Measurements from ENCODE around the gene MAN1C1. TPM values are rescaled to one million over a fixed set of nuclear protein-coding genes. Genes with fewer than 3 reads are reported as not detected.
"Not testable (repeated sequence)": the region's sequence is repeated elsewhere in the genome, so short reads cannot be mapped to it uniquely, and the experiment has no call there.

MAN1C1 gene
- total RNA-seq, 1 experiment from 2014 or later: 73.9 TPM

DNA sequence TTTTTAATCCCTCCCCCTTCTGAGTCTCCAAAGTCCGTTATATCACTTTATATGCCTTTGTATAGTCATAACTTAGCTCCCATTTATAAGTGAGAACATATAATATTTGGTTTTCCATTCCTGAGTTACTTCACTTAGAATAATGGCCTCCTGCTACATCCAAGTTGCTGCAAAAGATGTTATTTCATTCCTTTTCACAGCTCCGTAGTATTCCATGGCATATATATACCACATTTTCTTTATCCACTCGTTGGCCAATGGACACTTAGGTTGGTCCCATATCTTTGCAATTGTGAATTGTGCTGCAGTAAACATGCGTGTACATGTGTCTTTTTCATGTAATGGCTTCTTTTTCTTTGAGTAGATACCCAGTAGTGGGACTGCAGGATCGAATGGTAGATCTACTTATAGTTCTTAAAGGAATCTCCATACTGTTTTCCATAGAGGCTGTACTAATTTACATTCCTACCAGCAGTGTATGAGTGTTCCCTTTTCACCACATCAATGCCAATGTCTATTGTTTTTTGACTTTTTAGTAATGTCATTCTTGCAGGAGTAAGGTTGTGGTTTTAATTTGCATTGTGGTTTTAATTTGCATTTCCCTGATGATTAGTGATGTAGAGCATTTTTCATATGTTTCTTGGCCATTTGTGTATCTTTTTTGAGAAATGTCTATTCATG is 12.3 kb downstream of the MAN1C1 start:
- 0 out of 2 replicates have a peak, but pooled peaks cover 4% of the 10 kb centered on the region for H3K9me3 ChIP-seq (replicated peaks)
- no peak overlapping the region for H3K27ac ChIP-seq
- no peak overlapping the region for H3K4me3 ChIP-seq
- peaks cover 4% of the 10 kb centered on the region; the same call in 1 of the 2 replicates for H3K36me3 ChIP-seq
- peaks cover 14% of the 10 kb centered on the region for H3K4me1 ChIP-seq
- no peaks in the 10 kb centered on the region for H3K27me3 ChIP-seq
- DNase-seq: no peak

DNA sequence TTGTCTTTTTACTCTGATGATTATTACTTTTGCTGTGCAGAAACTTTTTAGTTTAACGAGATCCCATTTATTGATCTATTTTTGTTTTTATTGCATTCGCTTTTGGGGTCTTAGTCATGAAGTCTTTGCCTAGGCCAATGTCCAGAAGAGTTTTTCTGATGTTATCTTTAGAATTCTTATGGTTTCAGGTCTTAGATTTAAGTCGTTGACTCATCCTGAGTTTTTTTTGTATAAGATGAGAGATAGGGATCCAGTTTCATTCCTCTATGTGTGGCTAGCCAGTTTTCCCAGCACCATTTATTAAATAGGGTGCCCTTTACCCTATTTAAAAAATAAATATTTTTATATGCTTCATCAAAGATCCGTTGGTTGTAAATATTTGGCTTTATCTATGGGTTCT is 13.2 kb downstream of the MAN1C1 start:
- no peak overlapping the region for H3K27ac ChIP-seq
- H3K27me3 ChIP-seq: no peaks in the 10 kb centered on the region
- H3K36me3 ChIP-seq: peaks cover 8% of the 10 kb centered on the region; the same call in 1 of the 2 replicates
- peaks cover 14% of the 10 kb centered on the region for H3K4me1 ChIP-seq
- H3K4me3 ChIP-seq: no peak overlapping the region
- H3K9me3 ChIP-seq (replicated peaks): 0 out of 2 replicates have a peak, but pooled peaks cover 4% of the 10 kb centered on the region
- DNase-seq: peak in 1 of 2 experiments; percentile 50

DNA sequence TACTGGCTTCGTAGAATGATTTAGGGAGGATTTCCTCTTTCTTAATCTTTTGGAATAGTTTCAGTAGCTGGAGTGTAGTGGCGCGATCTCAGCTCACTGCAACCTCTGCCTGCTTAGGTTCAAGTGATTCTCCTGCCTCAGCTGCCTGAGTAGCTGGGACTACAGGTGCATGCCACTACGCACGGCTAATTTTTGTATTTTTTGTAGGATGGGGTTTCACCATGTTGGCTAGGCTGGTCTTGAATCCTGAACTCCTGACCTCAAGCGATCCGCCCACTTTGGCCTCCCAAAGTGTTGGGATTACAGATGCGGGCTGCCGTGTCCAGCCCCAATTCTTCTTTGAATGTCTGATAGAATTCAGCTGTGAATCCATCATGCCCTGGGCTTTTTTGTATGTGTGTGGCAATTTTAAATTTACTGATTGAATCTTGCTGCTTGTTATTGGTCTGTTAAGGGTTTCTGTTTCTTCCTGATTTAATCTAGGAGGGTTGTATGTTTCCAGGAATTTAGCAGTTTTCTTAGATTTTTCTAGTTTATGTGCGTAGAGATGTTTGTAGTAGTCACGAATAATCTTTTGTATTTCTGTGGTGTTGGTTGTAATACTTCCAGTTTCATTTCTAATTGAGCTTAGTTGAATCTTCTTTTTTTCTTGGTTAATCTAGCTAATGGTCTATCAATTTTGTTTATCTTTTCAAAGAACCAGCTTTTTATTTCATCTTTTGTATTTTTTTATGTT is 15.3 kb downstream of the MAN1C1 start:
- H3K4me3 ChIP-seq: no peak overlapping the region
- no peak overlapping the region for H3K27ac ChIP-seq
- H3K27me3 ChIP-seq: no peaks in the 10 kb centered on the region
- peaks cover 14% of the 10 kb centered on the region for H3K9me3 ChIP-seq (replicated peaks)
- H3K36me3 ChIP-seq: peaks cover 16% of the 10 kb centered on the region; the same call in 1 of the 2 replicates
- no peak for DNase-seq
- peaks cover 14% of the 10 kb centered on the region for H3K4me1 ChIP-seq

DNA sequence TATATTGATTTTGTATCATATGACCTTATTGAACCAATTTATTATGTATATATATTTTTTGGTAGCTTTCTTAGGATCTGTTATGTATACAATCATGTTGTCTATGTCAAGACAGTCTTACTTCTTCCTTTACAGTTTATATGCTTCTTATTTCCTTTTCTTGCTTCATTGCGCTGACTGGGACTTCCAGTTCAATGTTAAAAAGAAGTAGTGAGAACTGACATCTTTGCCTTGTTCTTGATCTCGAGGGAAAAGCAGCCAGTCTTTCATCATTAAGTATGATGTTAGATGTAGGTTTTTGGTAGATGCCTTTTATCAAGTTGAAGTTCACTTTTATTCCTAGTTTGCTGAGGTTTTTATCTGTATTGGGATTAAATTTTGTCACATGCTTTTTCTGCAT is 17.5 kb downstream of the MAN1C1 start:
- H3K4me3 ChIP-seq: no peak overlapping the region
- no peaks in the 10 kb centered on the region for H3K27me3 ChIP-seq
- peaks cover 24% of the 10 kb centered on the region for H3K9me3 ChIP-seq (replicated peaks)
- no peak overlapping the region for H3K27ac ChIP-seq
- H3K4me1 ChIP-seq: peaks cover 14% of the 10 kb centered on the region
- no peak for DNase-seq
- peaks cover 23% of the 10 kb centered on the region; the same call in 1 of the 2 replicates for H3K36me3 ChIP-seq

DNA sequence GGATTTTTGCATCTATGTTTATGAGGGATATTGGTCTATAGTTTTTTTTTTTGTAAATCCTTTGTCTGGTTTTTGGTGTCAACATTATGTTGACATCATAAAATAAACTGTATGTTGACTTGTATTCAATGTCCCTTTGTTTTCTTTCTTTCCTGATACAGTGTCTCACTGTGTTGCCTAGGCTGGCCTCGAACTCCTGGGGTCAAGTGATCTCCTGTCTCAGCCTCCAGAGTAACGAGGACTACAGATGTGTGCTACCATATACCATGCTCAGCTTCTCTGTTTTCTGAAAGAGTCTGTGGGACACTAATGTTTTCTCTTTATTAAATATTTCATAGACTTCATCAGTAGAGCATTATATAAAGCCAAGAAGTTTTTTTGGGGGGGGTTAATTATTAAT is 18.3 kb downstream of the MAN1C1 start:
- DNase-seq: no peak
- Histone ChIP-seq H3K4me1 (peaks cover 11% of the 10 kb centered on the region), H3K4me3 (no peak overlapping the region), H3K27ac (no peak overlapping the region), H3K9me3 (replicated peaks) (peaks cover 24% of the 10 kb centered on the region), H3K27me3 (no peaks in the 10 kb centered on the region), H3K36me3 (peaks cover 23% of the 10 kb centered on the region; the same call in 1 of the 2 replicates)

DNA sequence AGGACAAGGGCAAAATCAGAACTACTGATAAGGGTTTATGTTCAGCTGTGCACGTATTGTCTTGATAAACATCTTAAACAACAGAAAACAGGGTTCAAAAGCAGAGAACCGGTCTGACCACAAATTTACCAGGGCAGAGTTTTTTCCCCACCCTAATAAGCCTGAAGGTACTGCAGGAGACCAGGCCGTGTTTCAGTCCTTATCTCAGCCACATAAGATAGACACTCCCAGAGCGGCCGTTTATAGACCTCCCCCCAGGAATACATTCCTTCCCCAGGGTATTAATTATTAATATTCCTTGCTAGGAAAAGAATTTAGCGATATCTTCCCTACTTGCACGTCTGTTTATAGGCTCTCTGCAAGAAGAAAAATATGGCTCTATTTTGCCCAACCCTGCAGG is 19.6 kb downstream of the MAN1C1 start:
- Histone ChIP-seq H3K36me3 (peaks cover 23% of the 10 kb centered on the region; the same call in 1 of the 2 replicates), H3K9me3 (replicated peaks) (peaks cover 24% of the 10 kb centered on the region)
- H3K4me3 ChIP-seq, DNase-seq, H3K4me1 ChIP-seq, H3K27me3 ChIP-seq, H3K27ac ChIP-seq: not testable (repeated sequence)

DNA sequence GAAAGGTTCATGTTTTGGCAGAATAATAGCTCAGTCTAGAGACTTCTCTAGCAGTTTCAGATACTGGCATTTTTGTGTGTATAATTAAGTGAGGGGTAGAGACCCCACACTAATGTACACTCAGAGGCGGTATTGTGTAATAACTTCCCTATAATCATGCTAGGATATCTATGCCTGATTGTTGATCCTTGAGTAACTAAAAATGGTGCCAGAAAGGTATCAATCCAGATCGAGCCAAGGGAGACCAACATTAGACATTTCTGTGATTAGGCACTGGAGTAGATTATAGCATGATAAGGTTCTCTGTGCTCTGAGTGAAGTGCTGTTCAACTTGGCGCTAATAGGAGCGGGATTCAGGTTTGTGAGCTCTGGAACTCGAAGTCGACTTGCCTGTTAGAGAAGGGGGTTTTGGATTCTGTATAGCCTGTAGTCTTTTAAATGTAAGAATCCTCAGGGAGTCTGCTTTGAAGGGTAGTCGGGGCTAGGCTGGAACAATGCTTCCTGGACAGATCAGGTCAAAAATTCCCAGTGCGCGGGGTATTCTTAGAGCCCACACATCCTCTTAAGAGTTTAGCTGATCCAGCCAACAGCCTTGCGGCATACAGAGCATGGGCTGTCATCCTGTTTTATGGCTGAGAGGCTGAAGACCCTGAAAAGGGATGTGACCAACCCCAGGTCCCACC is 24.2 kb downstream of the MAN1C1 start:
- peaks cover 21% of the 10 kb centered on the region; the same call in 1 of the 2 replicates for H3K36me3 ChIP-seq
- no peaks in the 10 kb centered on the region for H3K27me3 ChIP-seq
- H3K4me1 ChIP-seq: peaks cover 5% of the 10 kb centered on the region; the same call in 1 of the 2 replicates
- H3K4me3 ChIP-seq: no peak overlapping the region
- no peak for DNase-seq
- H3K9me3 ChIP-seq (replicated peaks): peaks cover 17% of the 10 kb centered on the region
- H3K27ac ChIP-seq: no peak overlapping the region

DNA sequence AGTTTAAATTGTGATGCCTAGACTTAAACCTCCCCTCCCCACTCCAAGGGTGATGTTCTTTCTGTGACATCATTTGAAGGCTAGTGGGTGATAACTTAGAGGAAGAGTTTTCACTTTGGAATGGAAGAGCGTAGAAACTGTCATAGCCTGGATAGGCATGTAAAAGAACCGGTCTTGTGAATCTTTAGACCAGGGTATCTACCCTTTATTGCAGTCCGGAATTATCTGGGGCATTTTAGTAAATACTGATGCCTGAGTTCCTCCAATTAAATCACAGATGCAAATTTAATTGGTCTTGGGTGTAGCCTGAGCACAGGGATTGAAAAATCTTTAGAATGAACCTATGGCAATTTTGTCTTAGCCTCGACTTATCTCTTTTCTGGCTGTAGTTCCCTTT is 24.7 kb downstream of the MAN1C1 start:
- H3K27ac ChIP-seq: no peak overlapping the region
- no peak for DNase-seq
- no peak overlapping the region for H3K4me3 ChIP-seq
- peaks cover 12% of the 10 kb centered on the region for H3K9me3 ChIP-seq (replicated peaks)
- H3K27me3 ChIP-seq: no peaks in the 10 kb centered on the region
- peaks cover 5% of the 10 kb centered on the region; the same call in 1 of the 2 replicates for H3K4me1 ChIP-seq
- H3K36me3 ChIP-seq: peaks cover 22% of the 10 kb centered on the region; the same call in 1 of the 2 replicates

DNA sequence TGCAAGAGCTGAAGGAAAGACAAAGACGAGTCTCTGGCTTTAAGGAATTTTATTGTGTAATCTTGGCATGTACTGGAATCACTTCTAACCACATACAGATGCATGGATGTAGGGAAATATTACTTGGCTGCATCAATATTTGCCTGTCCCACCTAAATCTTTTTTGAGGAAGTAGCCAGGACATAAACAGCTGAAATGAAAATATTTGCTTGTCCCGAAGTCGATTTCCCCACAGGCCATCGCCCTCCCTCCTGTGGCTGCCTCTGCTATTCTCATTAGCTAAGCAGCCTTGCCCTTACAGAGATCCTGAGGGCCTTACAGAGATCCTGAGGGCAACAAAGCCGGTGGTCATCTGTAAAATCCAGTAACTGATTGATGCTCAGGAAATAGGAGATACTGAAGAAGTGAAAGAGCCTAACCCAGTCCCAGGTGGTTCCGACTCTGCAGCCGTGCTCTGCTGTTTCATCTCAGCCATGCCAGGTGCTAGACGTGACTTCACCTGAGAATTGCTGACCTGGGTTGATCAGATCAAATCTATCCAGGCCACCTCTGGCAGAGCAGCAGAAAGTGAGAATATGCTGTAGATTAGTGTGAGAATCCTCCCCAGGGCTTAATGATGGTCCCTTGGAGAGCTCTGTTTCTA is 25.5 kb downstream of the MAN1C1 start:
- Histone ChIP-seq H3K27ac (no peak overlapping the region), H3K4me1 (peaks cover 5% of the 10 kb centered on the region; the same call in 1 of the 2 replicates), H3K4me3 (no peak overlapping the region), H3K9me3 (replicated peaks) (peaks cover 10% of the 10 kb centered on the region), H3K27me3 (no peaks in the 10 kb centered on the region), H3K36me3 (peaks cover 23% of the 10 kb centered on the region; the same call in 1 of the 2 replicates)
- DNase-seq: no peak

DNA sequence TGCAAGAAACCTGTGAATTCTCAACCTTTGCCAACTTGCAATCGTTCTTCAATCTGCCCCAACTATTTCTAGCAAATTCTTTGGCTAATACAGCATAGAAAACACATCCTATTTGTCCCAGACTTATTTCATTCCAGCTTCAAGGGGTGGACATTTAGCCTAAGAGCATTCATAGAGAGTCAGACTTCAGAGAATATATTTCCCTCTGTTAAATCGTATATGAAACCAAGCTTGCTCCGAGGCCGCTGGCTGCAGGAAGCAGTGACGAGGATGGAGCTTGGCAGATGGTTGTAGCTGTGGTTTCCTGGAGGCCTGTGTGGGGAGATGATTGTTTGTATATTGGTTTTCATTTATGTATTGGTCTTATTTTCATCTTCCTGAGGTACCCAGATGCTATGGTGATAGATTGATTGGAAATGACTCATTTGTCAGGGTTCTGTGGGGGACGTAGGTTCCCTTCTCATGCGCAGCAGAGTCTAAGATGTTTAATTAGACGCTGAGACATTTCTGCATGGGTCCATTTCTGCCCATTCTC is 26.1 kb downstream of the MAN1C1 start:
- Histone ChIP-seq H3K27ac (no peak overlapping the region), H3K9me3 (replicated peaks) (peaks cover 10% of the 10 kb centered on the region), H3K4me3 (no peak overlapping the region), H3K27me3 (no peaks in the 10 kb centered on the region), H3K36me3 (peaks cover 23% of the 10 kb centered on the region; the same call in 1 of the 2 replicates), H3K4me1 (peaks cover 5% of the 10 kb centered on the region; the same call in 1 of the 2 replicates)
- DNase-seq: peak in 1 of 2 experiments; percentile 31

DNA sequence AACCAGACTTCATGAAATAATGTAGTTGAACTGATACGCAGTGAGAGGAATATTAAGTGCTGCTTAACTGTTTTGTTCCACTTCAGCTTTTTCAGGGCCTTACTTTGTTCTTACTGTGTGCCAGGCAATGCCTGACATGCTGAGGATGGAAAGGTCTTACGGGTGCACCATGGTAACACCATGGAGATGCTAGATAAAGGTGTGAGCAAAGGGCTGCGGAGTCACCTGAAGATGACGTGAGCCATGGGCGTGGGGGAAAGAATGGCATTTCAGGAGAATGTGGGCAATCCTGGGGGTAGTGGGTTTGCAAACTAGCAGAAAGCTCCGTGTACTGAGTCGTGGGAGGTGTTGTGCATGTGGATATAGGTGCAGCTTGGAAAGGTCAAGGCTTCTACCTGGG is 27.3 kb downstream of the MAN1C1 start:
- no peaks in the 10 kb centered on the region for H3K27me3 ChIP-seq

DNA sequence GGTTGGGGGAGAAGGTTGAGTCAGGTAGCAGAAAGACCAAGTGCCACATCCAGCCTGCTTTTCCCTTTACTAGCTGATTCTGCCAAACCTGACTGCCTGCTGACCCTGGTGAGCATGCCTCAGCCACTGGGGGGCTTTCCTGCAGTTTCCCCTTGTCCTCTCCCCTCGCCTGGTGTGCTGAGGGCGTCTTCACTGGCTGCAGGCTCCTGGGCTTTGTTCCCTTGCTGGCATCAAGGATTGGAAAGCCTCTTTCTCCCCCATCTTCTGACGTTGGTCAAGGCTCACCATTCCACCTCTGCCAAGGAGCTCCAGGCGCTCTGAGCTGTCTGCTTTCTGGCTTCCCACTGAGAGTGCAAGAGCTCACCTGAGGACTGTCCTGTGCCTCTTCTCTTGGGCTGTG is 28.4 kb downstream of the MAN1C1 start:
- no peak overlapping the region for H3K27ac ChIP-seq
- no peaks in the 10 kb centered on the region for H3K9me3 ChIP-seq (replicated peaks)
- H3K4me3 ChIP-seq: no peak overlapping the region
- DNase-seq: no peak
- H3K27me3 ChIP-seq: no peaks in the 10 kb centered on the region
- H3K36me3 ChIP-seq: peaks cover 23% of the 10 kb centered on the region; the same call in 1 of the 2 replicates
- peaks cover 5% of the 10 kb centered on the region; the same call in 1 of the 2 replicates for H3K4me1 ChIP-seq

More for the DNA sequence above, 27.3 kb downstream of the MAN1C1 start:
- no peak for DNase-seq
- Histone ChIP-seq H3K4me3 (no peak overlapping the region), H3K4me1 (peaks cover 5% of the 10 kb centered on the region; the same call in 1 of the 2 replicates), H3K36me3 (peaks cover 22% of the 10 kb centered on the region; the same call in 1 of the 2 replicates), H3K27ac (no peak overlapping the region), H3K9me3 (replicated peaks) (no peaks in the 10 kb centered on the region; the same call in 1 of the 2 replicates)

DNA sequence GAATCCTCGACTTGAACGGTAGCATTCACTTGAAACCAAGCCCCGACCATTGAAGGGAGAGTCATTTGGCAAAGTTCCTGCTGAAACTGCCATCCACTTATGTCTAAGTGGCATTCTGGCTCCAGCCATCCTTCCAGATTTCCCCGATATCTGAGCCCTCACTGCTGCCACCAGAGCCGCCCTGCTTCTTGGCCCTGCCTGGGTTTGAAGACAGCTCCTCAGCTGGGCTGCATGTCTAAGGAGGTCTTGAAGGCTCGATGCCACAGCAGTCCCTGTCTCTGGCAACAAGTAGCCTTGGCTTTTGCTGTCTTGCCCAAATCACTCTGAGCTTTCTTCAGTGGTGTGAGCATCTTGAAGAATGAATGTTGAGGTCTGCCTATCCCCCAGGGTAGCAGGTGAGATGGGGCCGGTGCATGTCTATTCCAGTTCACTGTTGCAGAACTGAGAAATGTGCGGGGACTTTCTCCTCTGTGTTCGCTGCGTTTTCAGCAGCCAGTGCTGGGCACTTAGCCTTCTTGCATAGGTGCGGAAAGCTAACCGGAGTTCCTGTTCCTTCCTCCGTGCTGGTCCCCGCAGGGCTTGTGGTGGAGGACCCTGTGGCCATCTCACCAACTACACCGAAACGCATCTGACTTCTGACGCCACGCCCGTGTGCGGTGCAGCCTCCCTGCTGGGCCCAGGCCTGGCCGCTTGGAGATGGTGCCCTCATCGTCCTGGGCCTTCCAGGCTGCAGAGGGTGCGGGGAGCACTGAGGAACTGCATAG is 29.2 kb downstream of the MAN1C1 start:
- H3K27me3 ChIP-seq: no peaks in the 10 kb centered on the region
- peaks cover 23% of the 10 kb centered on the region; the same call in 1 of the 2 replicates for H3K36me3 ChIP-seq

More for the DNA sequence above, 29.2 kb downstream of the MAN1C1 start:
- H3K27ac ChIP-seq: no peak overlapping the region
- H3K4me1 ChIP-seq: peaks cover 5% of the 10 kb centered on the region; the same call in 1 of the 2 replicates
- DNase-seq: no peak
- H3K4me3 ChIP-seq: no peak overlapping the region
- no peaks in the 10 kb centered on the region for H3K9me3 ChIP-seq (replicated peaks)

Data from SJCRH30 (cell line).